Measurements from ENCODE around the gene UHMK1. TPM values are rescaled to one million over a fixed set of nuclear protein-coding genes. Genes with fewer than 3 reads are reported as not detected.

The UHMK1 gene
- total RNA-seq, 1 experiment from 2014 or later: 62.2 TPM

DNA sequence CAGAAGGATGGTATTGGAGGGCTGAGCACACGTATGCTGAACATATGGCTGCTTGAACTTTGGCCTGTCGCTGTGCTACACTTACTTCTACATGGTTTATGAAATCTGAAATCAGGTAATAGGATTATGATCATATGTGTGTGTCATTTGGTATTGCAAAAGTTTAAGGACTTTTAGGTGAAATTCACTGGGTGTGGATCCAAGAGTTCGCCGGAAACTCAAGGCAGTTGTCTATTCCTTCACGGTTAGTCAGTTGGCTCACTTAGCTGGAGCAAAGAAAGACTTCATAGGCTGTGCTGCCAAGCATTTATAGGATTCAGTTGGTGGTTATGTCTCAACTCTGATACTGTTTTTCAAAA is 64.8 kb downstream of the UHMK1 start:
- TSS peak; percentile 43 for BruUV-seq (replicated peaks)
- Histone ChIP-seq H3K9me3 (ENCODE audit: low read depth, low read length, poor library complexity, severe bottlenecking) (no peaks in the 10 kb centered on the region), H3K36me3 (ENCODE audit: insufficient read depth, low read length, poor library complexity, severe bottlenecking) (peaks cover 21% of the 10 kb centered on the region), H3K27ac (ENCODE audit: low read depth, low read length, poor library complexity, severe bottlenecking) (peak overlapping the region; percentile 90), H3K4me1 (ENCODE audit: insufficient read depth, low read length, poor library complexity, severe bottlenecking) (peaks cover 28% of the 10 kb centered on the region), H3K4me3 (ENCODE audit: low read depth, low read length, poor library complexity, severe bottlenecking) (peak overlapping the region; percentile 91), H3K27me3 (replicated peaks; ENCODE audit: insufficient read depth, low read depth, low read length, poor library complexity) (no peaks in the 10 kb centered on the region)
- TF ChIP-seq EZH2 (IDR thresholded peaks at IDR 0.05; ENCODE audit: borderline replicate concordance, low read depth, low read length, poor library complexity, severe bottlenecking): no peak
- TF ChIP-seq, protein P1, sequence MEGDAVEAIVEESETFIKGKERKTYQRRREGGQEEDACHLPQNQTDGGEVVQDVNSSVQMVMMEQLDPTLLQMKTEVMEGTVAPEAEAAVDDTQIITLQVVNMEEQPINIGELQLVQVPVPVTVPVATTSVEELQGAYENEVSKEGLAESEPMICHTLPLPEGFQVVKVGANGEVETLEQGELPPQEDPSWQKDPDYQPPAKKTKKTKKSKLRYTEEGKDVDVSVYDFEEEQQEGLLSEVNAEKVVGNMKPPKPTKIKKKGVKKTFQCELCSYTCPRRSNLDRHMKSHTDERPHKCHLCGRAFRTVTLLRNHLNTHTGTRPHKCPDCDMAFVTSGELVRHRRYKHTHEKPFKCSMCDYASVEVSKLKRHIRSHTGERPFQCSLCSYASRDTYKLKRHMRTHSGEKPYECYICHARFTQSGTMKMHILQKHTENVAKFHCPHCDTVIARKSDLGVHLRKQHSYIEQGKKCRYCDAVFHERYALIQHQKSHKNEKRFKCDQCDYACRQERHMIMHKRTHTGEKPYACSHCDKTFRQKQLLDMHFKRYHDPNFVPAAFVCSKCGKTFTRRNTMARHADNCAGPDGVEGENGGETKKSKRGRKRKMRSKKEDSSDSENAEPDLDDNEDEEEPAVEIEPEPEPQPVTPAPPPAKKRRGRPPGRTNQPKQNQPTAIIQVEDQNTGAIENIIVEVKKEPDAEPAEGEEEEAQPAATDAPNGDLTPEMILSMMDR (conservative IDR thresholded peaks at IDR 0.05; ENCODE audit: low read depth, low read length): no peak
- CTCF ChIA-PET: no interaction called here
- intact Hi-C loops (cut with micrococcal nuclease; ENCODE audit: unreplicated experiment): no loop called here
- POLR2A ChIA-PET (ENCODE audit: low non-redundant PET): interaction anchor here (0.7 kb wide), 1 partner anchor 1521 kb away, joined by 3 read pairs; no protein-coding TSS in a partner anchor
- peak; percentile 64 for DNase-seq (ENCODE audit: low spot score)

DNA sequence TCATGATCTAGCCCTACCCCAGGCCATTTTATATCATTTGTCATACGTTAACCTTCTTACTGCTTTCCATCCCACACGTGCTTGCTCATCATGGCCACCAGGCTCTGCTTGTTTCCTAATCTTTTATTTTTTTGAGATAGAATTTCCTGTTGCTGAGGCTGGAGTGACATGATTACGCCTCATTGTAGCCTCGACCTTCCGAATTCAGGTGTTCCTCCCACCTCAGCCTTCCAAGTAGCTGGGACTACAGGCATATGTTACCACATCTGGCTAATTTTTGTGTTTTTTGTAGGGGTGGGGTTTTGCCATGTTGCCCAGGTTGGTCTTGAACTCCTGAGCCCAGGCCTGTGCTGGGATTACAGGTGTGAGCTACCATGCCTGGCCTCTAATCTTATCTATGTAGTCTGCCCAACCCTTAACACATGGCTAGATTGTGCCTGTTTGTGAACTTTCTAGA is 67.2 kb downstream of the UHMK1 start:
- no peak for DNase-seq (ENCODE audit: low spot score)
- TF ChIP-seq, protein P1 (conservative IDR thresholded peaks at IDR 0.05; ENCODE audit: low read depth, low read length): no peak
- TF ChIP-seq EZH2 (IDR thresholded peaks at IDR 0.05; ENCODE audit: borderline replicate concordance, low read depth, low read length, poor library complexity, severe bottlenecking): no peak
- ChIA-PET POLR2A (ENCODE audit: low non-redundant PET) (interaction anchor here (0.5 to 0.6 kb wide), 2 partner anchors 163 to 182 kb away, joined by 3 read pairs; no protein-coding TSS in a partner anchor), CTCF (no interaction called here)
- H3K9me3 ChIP-seq (ENCODE audit: low read depth, low read length, poor library complexity, severe bottlenecking): no peaks in the 10 kb centered on the region
- H3K36me3 ChIP-seq (ENCODE audit: insufficient read depth, low read length, poor library complexity, severe bottlenecking): peaks cover 44% of the 10 kb centered on the region
- no peaks in the 10 kb centered on the region for H3K27me3 ChIP-seq (replicated peaks; ENCODE audit: insufficient read depth, low read depth, low read length, poor library complexity)
- intact Hi-C loops (cut with micrococcal nuclease; ENCODE audit: unreplicated experiment): no loop called here
- BruUV-seq (replicated peaks): no TSS peak
- H3K4me3 ChIP-seq (ENCODE audit: low read depth, low read length, poor library complexity, severe bottlenecking): peak overlapping the region; percentile 91
- peaks cover 38% of the 10 kb centered on the region for H3K4me1 ChIP-seq (ENCODE audit: insufficient read depth, low read length, poor library complexity, severe bottlenecking)
- peak overlapping the region; percentile 38 for H3K27ac ChIP-seq (ENCODE audit: low read depth, low read length, poor library complexity, severe bottlenecking)

GRCh38 chr1:162565460-162565859 is 67.8 kb downstream of the UHMK1 start:
- ChIA-PET POLR2A (ENCODE audit: low non-redundant PET) (interaction anchor here (0.6 kb wide), 1 partner anchor 163 kb away, joined by 3 read pairs; no protein-coding TSS in a partner anchor), CTCF (no interaction called here)
- H3K27me3 ChIP-seq (replicated peaks; ENCODE audit: insufficient read depth, low read depth, low read length, poor library complexity): no peaks in the 10 kb centered on the region
- no peaks in the 10 kb centered on the region for H3K9me3 ChIP-seq (ENCODE audit: low read depth, low read length, poor library complexity, severe bottlenecking)
- peaks cover 36% of the 10 kb centered on the region for H3K4me1 ChIP-seq (ENCODE audit: insufficient read depth, low read length, poor library complexity, severe bottlenecking)
- TF ChIP-seq EZH2 (IDR thresholded peaks at IDR 0.05; ENCODE audit: borderline replicate concordance, low read depth, low read length, poor library complexity, severe bottlenecking): no peak
- TF ChIP-seq, protein P1 (conservative IDR thresholded peaks at IDR 0.05; ENCODE audit: low read depth, low read length): no peak
- BruUV-seq (replicated peaks): no TSS peak
- DNase-seq (ENCODE audit: low spot score): no peak
- intact Hi-C loops (cut with micrococcal nuclease; ENCODE audit: unreplicated experiment): no loop called here
- peaks cover 44% of the 10 kb centered on the region for H3K36me3 ChIP-seq (ENCODE audit: insufficient read depth, low read length, poor library complexity, severe bottlenecking)
- no peak overlapping the region for H3K27ac ChIP-seq (ENCODE audit: low read depth, low read length, poor library complexity, severe bottlenecking)
- no peak overlapping the region for H3K4me3 ChIP-seq (ENCODE audit: low read depth, low read length, poor library complexity, severe bottlenecking)

Measured in A673 (cell line).